ENCODE measurements around the gene RNF166.

The RNF166 gene

GRCh38 chr16:88739139-88739976 lies 33.1 kb upstream of the RNF166 start:
- DNase-seq (ENCODE audit: low spot score), result no peak

- no peak for DNase-seq (ENCODE audit: low spot score)
Observed at GRCh38 chr16:88738151-88739084, 32.2 kb upstream of the RNF166 start.

- DNase-seq (ENCODE audit: low spot score), result no peak
Observed at GRCh38 chr16:88737298-88738150, 31.3 kb upstream of the RNF166 start.

GRCh38 chr16:88736496-88736895 lies 30.3 kb upstream of the RNF166 start:
- no peak for DNase-seq (ENCODE audit: low spot score)

- no peak for DNase-seq (ENCODE audit: low spot score)
Observed at GRCh38 chr16:88736088-88736487, 29.9 kb upstream of the RNF166 start.

GRCh38 chr16:88735616-88736015 lies 29.4 kb upstream of the RNF166 start:
- DNase-seq (ENCODE audit: low spot score), result no peak

GRCh38 chr16:88735121-88735520 lies 28.9 kb upstream of the RNF166 start:
- no peak for DNase-seq (ENCODE audit: low spot score)

- no peak for DNase-seq (ENCODE audit: low spot score)
Observed at GRCh38 chr16:88734361-88734728, 28.1 kb upstream of the RNF166 start.

GRCh38 chr16:88733630-88734360 lies 27.6 kb upstream of the RNF166 start:
- DNase-seq (ENCODE audit: low spot score), result no peak

- no peak for DNase-seq (ENCODE audit: low spot score)
Observed at GRCh38 chr16:88732961-88733294, 26.7 kb upstream of the RNF166 start.

GRCh38 chr16:88732172-88732960 lies 26.2 kb upstream of the RNF166 start:
- no peak for DNase-seq (ENCODE audit: low spot score)

- DNase-seq (ENCODE audit: low spot score), result no peak
Observed at GRCh38 chr16:88731699-88732098, 25.5 kb upstream of the RNF166 start.

- DNase-seq (ENCODE audit: low spot score), result no peak
Observed at GRCh38 chr16:88730632-88731607, 24.7 kb upstream of the RNF166 start.

- no peak for DNase-seq (ENCODE audit: low spot score)
Observed at GRCh38 chr16:88727871-88728270, 21.7 kb upstream of the RNF166 start.

GRCh38 chr16:88726981-88727380 lies 20.8 kb upstream of the RNF166 start:
- no peak for DNase-seq (ENCODE audit: low spot score)

- no peak for DNase-seq (ENCODE audit: low spot score)
Observed at GRCh38 chr16:88726408-88726749, 20.2 kb upstream of the RNF166 start.

GRCh38 chr16:88725609-88726407 lies 19.6 kb upstream of the RNF166 start:
- no peak for DNase-seq (ENCODE audit: low spot score)

GRCh38 chr16:88724855-88725555 lies 18.8 kb upstream of the RNF166 start:
- no peak for DNase-seq (ENCODE audit: low spot score)
